ENCODE results near the gene ARHGEF28.

ARHGEF28 gene

GRCh38 chr5:73948720-73949119 lies 322.7 kb downstream of the ARHGEF28 start:
- Histone ChIP-seq H3K4me3 (no peak overlapping the region), H3K27ac (no peak overlapping the region)
- no peak for TF ChIP-seq CTCF (IDR thresholded peaks at IDR 0.05)
- no peak for DNase-seq (ENCODE audit: low spot score)

- TF ChIP-seq CTCF (IDR thresholded peaks at IDR 0.05) = no peak
- no peak for DNase-seq (ENCODE audit: low spot score)
- Histone ChIP-seq H3K27ac (no peak overlapping the region), H3K4me3 (no peak overlapping the region)
Measured at GRCh38 chr5:73950441-73950873, 324.5 kb downstream of the ARHGEF28 start.

GRCh38 chr5:73950912-73951430 lies 325.0 kb downstream of the ARHGEF28 start:
- Histone ChIP-seq H3K27ac (no peak overlapping the region), H3K4me3 (no peak overlapping the region)
- no peak for TF ChIP-seq CTCF (IDR thresholded peaks at IDR 0.05)
- no peak for DNase-seq (ENCODE audit: low spot score)

- no peak for DNase-seq (ENCODE audit: low spot score)
Measured at GRCh38 chr5:73952872-73953271, 326.9 kb downstream of the ARHGEF28 start.

GRCh38 chr5:73954381-73954780 lies 328.4 kb downstream of the ARHGEF28 start:
- H3K4me3 ChIP-seq = no peak overlapping the region
- H3K27ac ChIP-seq = no peak overlapping the region
- TF ChIP-seq CTCF (IDR thresholded peaks at IDR 0.05) = no peak
- DNase-seq (ENCODE audit: low spot score) = no peak

More at GRCh38 chr5:73952872-73953271, 326.9 kb downstream of the ARHGEF28 start:
- H3K4me3 ChIP-seq = no peak overlapping the region
- H3K27ac ChIP-seq = no peak overlapping the region
- no peak for TF ChIP-seq CTCF (IDR thresholded peaks at IDR 0.05)

- Histone ChIP-seq H3K4me3 (no peak overlapping the region), H3K27ac (no peak overlapping the region)
- no peak for DNase-seq (ENCODE audit: low spot score)
- TF ChIP-seq CTCF (IDR thresholded peaks at IDR 0.05) = no peak
Measured at GRCh38 chr5:73955271-73955846, 329.4 kb downstream of the ARHGEF28 start.

GRCh38 chr5:73957397-73958001 lies 331.5 kb downstream of the ARHGEF28 start:
- no peak overlapping the region for H3K27ac ChIP-seq
- DNase-seq (ENCODE audit: low spot score) = no peak
- no peak overlapping the region for H3K4me3 ChIP-seq
- no peak for TF ChIP-seq CTCF (IDR thresholded peaks at IDR 0.05)

Measured in coronary artery (tissue), 2 donors.